ENCODE data around the gene ENTPD2. TPM values are rescaled to one million over a fixed set of nuclear protein-coding genes. Genes with fewer than 3 reads are reported as not detected.

The ENTPD2 gene
- total and polyA plus RNA-seq, 10 of the 15 experiments (the other 5 are each of a cell fraction or from before 2014, with no cell fraction given) = 0.15 to 1.8 (median 0.65) TPM; not detected in 2

GRCh38 chr9:137086531-137087408 is 32.9 kb upstream of the ENTPD2 start, which contains the start of gene MAN1B1 (continued):
- TF ChIP-seq SIN3A (IDR thresholded peaks at IDR 0.05; ENCODE audit: low read depth, low read length) = 0 out of 2 replicates have a peak, but pooled peaks have one; percentile 57
- peak; percentile 96 for TF ChIP-seq BMI1 (IDR thresholded peaks at IDR 0.05; ENCODE audit: borderline replicate concordance)
- TF ChIP-seq POU2F2 (IDR thresholded peaks at IDR 0.05; ENCODE audit: borderline replicate concordance, low read depth, low read length) = 0 out of 3 replicates have a peak, but pooled peaks have one; percentile 6
- TF ChIP-seq CBX3 (IDR thresholded peaks at IDR 0.05; ENCODE audit: borderline replicate concordance, low read depth) = no peak
- TF ChIP-seq BHLHE40 (IDR thresholded peaks at IDR 0.05; ENCODE audit: borderline replicate concordance in 1 of 2, low read depth in 2 of 2, low read length in 1 of 2) = peak; percentile 35 to 64; a peak in 3 of 4 replicates
- TF ChIP-seq KLF5 (IDR thresholded peaks at IDR 0.05; ENCODE audit: partially characterized antibody) = peak; percentile 63
- TF ChIP-seq SP1 (IDR thresholded peaks at IDR 0.05; ENCODE audit: low read depth, low read length) = peak; percentile 47
- no peak for TF ChIP-seq MTA2 (IDR thresholded peaks at IDR 0.05; ENCODE audit: low read depth)
- 0 out of 2 replicates have a peak, but pooled peaks have one; percentile 17 for TF ChIP-seq NR2F1 (conservative IDR thresholded peaks at IDR 0.05)
- no peak for TF ChIP-seq ATF2 (IDR thresholded peaks at IDR 0.05; ENCODE audit: low read length)
- peak; percentile 67 for TF ChIP-seq MEF2B (IDR thresholded peaks at IDR 0.05; ENCODE audit: partially characterized antibody, poor library complexity, severe bottlenecking)
- TF ChIP-seq DPF2 (IDR thresholded peaks at IDR 0.05) = peak; percentile 67; the same call in 1 of the 2 replicates
- TF ChIP-seq SREBF1 (IDR thresholded peaks at IDR 0.05; ENCODE audit: low read length) = no peak
- TF ChIP-seq SMAD5 (IDR thresholded peaks at IDR 0.05; ENCODE audit: low read depth) = peak; percentile 78
- no peak for TF ChIP-seq SREBF2 (IDR thresholded peaks at IDR 0.05; ENCODE audit: low read length)
- 0 out of 2 replicates have a peak, but pooled peaks have one; percentile 73 for TF ChIP-seq STAT1 (conservative IDR thresholded peaks at IDR 0.05)
- TF ChIP-seq NKRF (conservative IDR thresholded peaks at IDR 0.05) = peak; percentile 87
- 0 out of 2 replicates have a peak, but pooled peaks have one; percentile 7 for TF ChIP-seq RUNX3 (IDR thresholded peaks at IDR 0.05; ENCODE audit: low read length)
- no peak; the same call in 1 of the 2 replicates for TF ChIP-seq TCF12 (IDR thresholded peaks at IDR 0.05; ENCODE audit: low read depth, low read length)
- TF ChIP-seq SUPT20H (IDR thresholded peaks at IDR 0.05; ENCODE audit: borderline replicate concordance, control insufficient read depth, low read depth, low read length) = no peak
- TF ChIP-seq ELK1 (IDR thresholded peaks at IDR 0.05; ENCODE audit: low read depth, low read length) = 0 out of 2 replicates have a peak, but pooled peaks have one; percentile 7
